Suprapubic skin (tissue), 3 donors: ENCODE results near the gene ABCC5.

ENCODE experiments used
- EP300 ChIP-seq: sonication (generic); formaldehyde crosslinking; IDR thresholded peaks from one replicate; pipeline ENCODE4 v1.6.1; 2017; ENCODE audit warnings: antibody characterized with exemption
- TF ChIP-seq, protein P1 (sequence below), 2 donors: fragments of 200-600 bp in 1 of 2; fragments of 450-650 bp in 1 of 2; sonication (generic) in 1 of 2; IDR thresholded peaks; one replicate each; pipeline ENCODE4 v1.5.1; 2016 to 2019; ENCODE audit warnings: antibody characterized with exemption in 2 of 2, mild to moderate bottlenecking in 1 of 2, moderate library complexity in 1 of 2

DNA sequence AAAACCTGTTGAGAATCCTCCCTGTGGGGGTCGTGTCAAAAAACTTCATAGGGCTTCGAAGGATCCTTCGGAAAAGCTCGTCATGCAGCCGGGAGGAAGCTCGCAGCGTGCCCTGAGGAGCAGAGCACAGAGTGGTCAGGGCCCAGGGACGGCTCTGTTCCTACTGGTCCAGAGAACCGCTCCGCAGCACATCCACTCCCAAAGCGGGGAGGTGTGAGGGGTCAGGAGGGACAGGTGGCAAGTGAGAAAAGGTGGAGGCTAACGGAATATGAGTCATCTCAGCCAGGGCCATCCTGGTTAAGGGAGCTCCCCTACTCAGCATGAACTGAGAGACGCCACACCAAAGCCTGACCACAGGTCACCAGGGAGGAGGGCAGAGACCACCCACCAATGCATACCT is 66.2 kb downstream of the ABCC5 start:
- TF ChIP-seq, protein P1, sequence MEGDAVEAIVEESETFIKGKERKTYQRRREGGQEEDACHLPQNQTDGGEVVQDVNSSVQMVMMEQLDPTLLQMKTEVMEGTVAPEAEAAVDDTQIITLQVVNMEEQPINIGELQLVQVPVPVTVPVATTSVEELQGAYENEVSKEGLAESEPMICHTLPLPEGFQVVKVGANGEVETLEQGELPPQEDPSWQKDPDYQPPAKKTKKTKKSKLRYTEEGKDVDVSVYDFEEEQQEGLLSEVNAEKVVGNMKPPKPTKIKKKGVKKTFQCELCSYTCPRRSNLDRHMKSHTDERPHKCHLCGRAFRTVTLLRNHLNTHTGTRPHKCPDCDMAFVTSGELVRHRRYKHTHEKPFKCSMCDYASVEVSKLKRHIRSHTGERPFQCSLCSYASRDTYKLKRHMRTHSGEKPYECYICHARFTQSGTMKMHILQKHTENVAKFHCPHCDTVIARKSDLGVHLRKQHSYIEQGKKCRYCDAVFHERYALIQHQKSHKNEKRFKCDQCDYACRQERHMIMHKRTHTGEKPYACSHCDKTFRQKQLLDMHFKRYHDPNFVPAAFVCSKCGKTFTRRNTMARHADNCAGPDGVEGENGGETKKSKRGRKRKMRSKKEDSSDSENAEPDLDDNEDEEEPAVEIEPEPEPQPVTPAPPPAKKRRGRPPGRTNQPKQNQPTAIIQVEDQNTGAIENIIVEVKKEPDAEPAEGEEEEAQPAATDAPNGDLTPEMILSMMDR (IDR thresholded peaks at IDR 0.05): no peak
- no peak for TF ChIP-seq EP300
